Fibroblast of lung (primary cell): Measurements from ENCODE around the gene OS9. TPM values are rescaled to one million over a fixed set of nuclear protein-coding genes. Genes with fewer than 3 reads are reported as not detected.
"Not testable (repeated sequence)": the region's sequence is repeated elsewhere in the genome, so short reads cannot be mapped to it uniquely, and the experiment has no call there.

Experiments
- DNase-seq, 2 donors: peaks; one replicate each; pipeline versions ENCODE4 v3.0.0 to v3.0.0-alpha.2; 2010; ENCODE audit warnings: low read depth in 2 of 2
- H2AFZ ChIP-seq: 2 replicates; pipeline ENCODE4 v1.5.1; 2012; ENCODE audit warnings: low read length, control low read depth, inconsistent platforms
- H3K27ac ChIP-seq: 2 replicates; pipeline ENCODE4 v1.5.1; 2011; ENCODE audit warnings: low read length, control low read depth; ENCODE audit not compliant: insufficient read depth
- H3K27me3 ChIP-seq: 2 replicates; pipeline ENCODE4 v1.5.1; 2011; ENCODE audit warnings: mild to moderate bottlenecking, low read length; ENCODE audit not compliant: control insufficient read depth, insufficient read depth
- H3K36me3 ChIP-seq: 2 replicates; pipeline ENCODE4 v1.5.1; 2011; ENCODE audit warnings: low read length; ENCODE audit not compliant: control insufficient read depth, insufficient read depth
- H3K4me1 ChIP-seq: 2 replicates; pipeline ENCODE4 v1.5.1; 2011; ENCODE audit warnings: low read length; ENCODE audit not compliant: control insufficient read depth, insufficient read depth; ENCODE audit errors: extremely low read depth
- H3K4me2 ChIP-seq: 2 replicates; pipeline ENCODE4 v1.5.1; 2011; ENCODE audit warnings: low read length, control low read depth; ENCODE audit not compliant: insufficient read depth; ENCODE audit errors: extremely low read depth
- H3K4me3 ChIP-seq, 4 experiments: fragments of 200-600 bp in 1 of 4; sonication (generic) in 1 of 4; replicated peaks in 1 of 4; 2 replicates each; pipeline ENCODE4 v1.5.1; 2011 to 2016; ENCODE audit warnings: low read length in 4 of 4, low read depth in 3 of 4, mild to moderate bottlenecking in 3 of 4, control low read depth in 2 of 4, inconsistent platforms in 1 of 4, mixed read lengths in 1 of 4; ENCODE audit not compliant: insufficient read depth in 1 of 4; ENCODE audit errors: control extremely low read depth in 1 of 4
- H3K79me2 ChIP-seq: 2 replicates; pipeline ENCODE4 v1.5.1; 2012; ENCODE audit warnings: mild to moderate bottlenecking, low read length, inconsistent platforms; ENCODE audit not compliant: control insufficient read depth, insufficient read depth
- H3K9ac ChIP-seq: 2 replicates; pipeline ENCODE4 v1.5.1; 2011; ENCODE audit warnings: mild to moderate bottlenecking, low read length, control low read depth; ENCODE audit not compliant: insufficient read depth
- H3K9me3 ChIP-seq: 2 replicates; pipeline ENCODE4 v1.5.1; 2012; ENCODE audit warnings: low read depth, low read length; ENCODE audit not compliant: control insufficient read depth, insufficient read depth
- H4K20me1 ChIP-seq: 2 replicates; pipeline ENCODE4 v1.5.1; 2011; ENCODE audit warnings: low read length; ENCODE audit not compliant: control insufficient read depth, insufficient read depth; ENCODE audit errors: extremely low read depth
- CTCF ChIP-seq, 2 donors: IDR thresholded peaks in 1 of 2; conservative IDR thresholded peaks in 1 of 2; 1 replicate in 1 of 2; 2 replicates in 1 of 2; pipeline ENCODE4 v1.5.1; 2011 to 2012; ENCODE audit warnings: low read length in 2 of 2, control low read depth in 1 of 2, inconsistent platforms in 1 of 2, low read depth in 1 of 2, mild to moderate bottlenecking in 1 of 2
- EZH2 ChIP-seq: IDR thresholded peaks from 2 replicates; pipeline ENCODE4 v1.5.1; 2012; ENCODE audit warnings: low read length, control low read depth, mild to moderate bottlenecking; ENCODE audit errors: missing control alignments
- polyA minus RNA-seq: library from RNA; depleted of rRNA, polyadenylated mRNA; stranded (reverse); fragments of >200 nt; gene quantifications from 2 replicates; pipeline ENCODE4 v1.2.3, GENCODE V29; 2011; ENCODE audit warnings: low replicate concordance
- polyA plus RNA-seq, 2 donors: library from polyadenylated mRNA; depleted of rRNA in 1 of 2; stranded (reverse) in 1 of 2; unstranded in 1 of 2; fragments of >200 nt; gene quantifications; 2 replicates each; pipeline ENCODE4 v1.2.1, GENCODE V29; 2011 to 2012; ENCODE audit warnings: missing spikeins in 1 of 2
- total RNA-seq: library from RNA; depleted of rRNA; stranded (reverse); fragments of >200 nt; gene quantifications from 2 replicates; pipeline ENCODE4 v1.2.1, GENCODE V29; 2014

The OS9 gene
- total RNA-seq = 170 and 260 TPM in 2 replicates
- 274 and 316 TPM in 2 replicates for polyA plus RNA-seq
- 180 and 242 TPM in 2 replicates for polyA plus RNA-seq (2012)
- 99.8 and 277 TPM in 2 replicates for polyA minus RNA-seq

GRCh38 chr12:57693659-57694458 is at the start of gene OS9:
Gene OS9 (plus strand): TSS chr12:57694132. CDS start chr12:57694162, 30 bp downstream.
- peak within 1 kb of the TSS; percentile 100 for H2AFZ ChIP-seq
- H3K4me2 ChIP-seq = peak within 1 kb of the TSS; percentile 68
- H3K4me1 ChIP-seq = peaks cover 2% of the 10 kb centered on the region
- H3K9ac ChIP-seq = peak within 1 kb of the TSS; percentile 76
- no peaks in the 10 kb centered on the region for H4K20me1 ChIP-seq
- TF ChIP-seq EZH2 (no peak), CTCF (conservative IDR thresholded peaks at IDR 0.05 in 1 of 2, IDR thresholded peaks at IDR 0.05 in 1 of 2; ENCODE audit: low read depth in 1 of 2, low read length in 2 of 2) (peak; percentile 80 to 83)
- no peaks in the 10 kb centered on the region for H3K9me3 ChIP-seq
- peak within 1 kb of the TSS; percentile 82 to 94 (median 88) for H3K4me3 ChIP-seq
- H3K27ac ChIP-seq = peak within 1 kb of the TSS; percentile 83
- H3K79me2 ChIP-seq = peaks cover 4% of the 10 kb centered on the region
- H3K36me3 ChIP-seq = peaks cover 6% of the 10 kb centered on the region
- DNase-seq = peak; percentile 100
- no peaks in the 10 kb centered on the region for H3K27me3 ChIP-seq

- not testable (repeated sequence) for H3K36me3 ChIP-seq, H3K9me3 ChIP-seq, H3K27ac ChIP-seq, H3K4me3 ChIP-seq, H4K20me1 ChIP-seq, H3K4me1 ChIP-seq, H3K79me2 ChIP-seq, H3K4me2 ChIP-seq, H2AFZ ChIP-seq, H3K9ac ChIP-seq, H3K27me3 ChIP-seq
- DNase-seq = peak; percentile 30 to 36
These were observed 47.8 kb upstream of the OS9 start for GRCh38 chr12:57645990-57646658.

GRCh38 chr12:57646659-57647049 is 47.3 kb upstream of the OS9 start:
- H3K4me1 ChIP-seq, H3K4me2 ChIP-seq: not testable (repeated sequence)

GRCh38 chr12:57654042-57654441 is 39.9 kb upstream of the OS9 start:
- no peak overlapping the region for H3K9ac ChIP-seq
- H4K20me1 ChIP-seq = no peaks in the 10 kb centered on the region
- H2AFZ ChIP-seq = no peak overlapping the region
- H3K4me2 ChIP-seq = no peak overlapping the region
- DNase-seq = no peak
- no peaks in the 10 kb centered on the region for H3K36me3 ChIP-seq
- H3K9me3 ChIP-seq = no peaks in the 10 kb centered on the region
- H3K27ac ChIP-seq = no peak overlapping the region
- no peaks in the 10 kb centered on the region for H3K4me1 ChIP-seq
- TF ChIP-seq EZH2 = no peak
- TF ChIP-seq CTCF (conservative IDR thresholded peaks at IDR 0.05 in 1 of 2, IDR thresholded peaks at IDR 0.05 in 1 of 2; ENCODE audit: low read depth in 1 of 2, low read length in 2 of 2) = no peak
- H3K4me3 ChIP-seq = no peak overlapping the region
- no peaks in the 10 kb centered on the region for H3K27me3 ChIP-seq
- H3K79me2 ChIP-seq = no peaks in the 10 kb centered on the region

More at GRCh38 chr12:57646659-57647049, 47.3 kb upstream of the OS9 start:
- H4K20me1 ChIP-seq, H3K36me3 ChIP-seq, H3K9me3 ChIP-seq, H3K79me2 ChIP-seq, H2AFZ ChIP-seq, H3K27ac ChIP-seq, DNase-seq, H3K9ac ChIP-seq, H3K4me3 ChIP-seq, H3K27me3 ChIP-seq: not testable (repeated sequence)
